GM19467 (cell line): ENCODE data around the gene STPG1.
"Not testable (repeated sequence)": the region's sequence is repeated elsewhere in the genome, so short reads cannot be mapped to it uniquely, and the experiment has no call there.

Experiments
- ATAC-seq: cut with Tn5 transposase; IDR thresholded peaks from one replicate; pipeline ENCODE4 v1.9.1; 2021; ENCODE audit warnings: mild to moderate bottlenecking, moderate library complexity; ENCODE audit not compliant: unreplicated experiment

Gene STPG1

GRCh38 chr1:24413350-24414163, at the start of gene STPG1:
Gene STPG1 (minus strand): TSS chr1:24413782. CDS start chr1:24401388, 12,394 bp downstream.
- no peak for ATAC-seq

- not testable (repeated sequence) for ATAC-seq
Observed at GRCh38 chr1:24462128-24462527, 48.5 kb upstream of the STPG1 start.

- ATAC-seq = no peak
Observed at GRCh38 chr1:24459551-24460266, 46.1 kb upstream of the STPG1 start.

GRCh38 chr1:24457866-24458265, 44.3 kb upstream of the STPG1 start:
- no peak for ATAC-seq

- ATAC-seq = no peak
Observed at GRCh38 chr1:24455272-24455671, 41.7 kb upstream of the STPG1 start.

GRCh38 chr1:24454673-24455072, 41.1 kb upstream of the STPG1 start:
- ATAC-seq = no peak

- no peak for ATAC-seq
Observed at GRCh38 chr1:24452922-24453485, 39.4 kb upstream of the STPG1 start.

GRCh38 chr1:24451746-24452145, 38.2 kb upstream of the STPG1 start:
- no peak for ATAC-seq

GRCh38 chr1:24450857-24451397, 37.3 kb upstream of the STPG1 start:
- no peak for ATAC-seq

- no peak for ATAC-seq
Observed at GRCh38 chr1:24450316-24450715, 36.7 kb upstream of the STPG1 start.

- not testable (repeated sequence) for ATAC-seq
Observed at GRCh38 chr1:24446446-24446845, 32.9 kb upstream of the STPG1 start.

- ATAC-seq = no peak
Observed at GRCh38 chr1:24443241-24443656, 29.7 kb upstream of the STPG1 start.

GRCh38 chr1:24442764-24443163, 29.2 kb upstream of the STPG1 start:
- ATAC-seq = no peak

GRCh38 chr1:24441996-24442668, 28.6 kb upstream of the STPG1 start:
- no peak for ATAC-seq

GRCh38 chr1:24441480-24441879, 27.9 kb upstream of the STPG1 start:
- ATAC-seq = no peak

- ATAC-seq = no peak
Observed at GRCh38 chr1:24440436-24440835, 26.9 kb upstream of the STPG1 start.

- no peak for ATAC-seq
Observed at GRCh38 chr1:24438423-24438901, 24.9 kb upstream of the STPG1 start.

GRCh38 chr1:24437631-24438396, 24.2 kb upstream of the STPG1 start:
- ATAC-seq = no peak

- ATAC-seq = no peak
Observed at GRCh38 chr1:24435782-24436365, 22.3 kb upstream of the STPG1 start.

- ATAC-seq = no peak
Observed at GRCh38 chr1:24427545-24427862, 13.9 kb upstream of the STPG1 start.
